ENCODE data around the gene PNMA8C.
"Not testable (repeated sequence)": the region's sequence is repeated elsewhere in the genome, so short reads cannot be mapped to it uniquely, and the experiment has no call there.

The PNMA8C gene

DNA sequence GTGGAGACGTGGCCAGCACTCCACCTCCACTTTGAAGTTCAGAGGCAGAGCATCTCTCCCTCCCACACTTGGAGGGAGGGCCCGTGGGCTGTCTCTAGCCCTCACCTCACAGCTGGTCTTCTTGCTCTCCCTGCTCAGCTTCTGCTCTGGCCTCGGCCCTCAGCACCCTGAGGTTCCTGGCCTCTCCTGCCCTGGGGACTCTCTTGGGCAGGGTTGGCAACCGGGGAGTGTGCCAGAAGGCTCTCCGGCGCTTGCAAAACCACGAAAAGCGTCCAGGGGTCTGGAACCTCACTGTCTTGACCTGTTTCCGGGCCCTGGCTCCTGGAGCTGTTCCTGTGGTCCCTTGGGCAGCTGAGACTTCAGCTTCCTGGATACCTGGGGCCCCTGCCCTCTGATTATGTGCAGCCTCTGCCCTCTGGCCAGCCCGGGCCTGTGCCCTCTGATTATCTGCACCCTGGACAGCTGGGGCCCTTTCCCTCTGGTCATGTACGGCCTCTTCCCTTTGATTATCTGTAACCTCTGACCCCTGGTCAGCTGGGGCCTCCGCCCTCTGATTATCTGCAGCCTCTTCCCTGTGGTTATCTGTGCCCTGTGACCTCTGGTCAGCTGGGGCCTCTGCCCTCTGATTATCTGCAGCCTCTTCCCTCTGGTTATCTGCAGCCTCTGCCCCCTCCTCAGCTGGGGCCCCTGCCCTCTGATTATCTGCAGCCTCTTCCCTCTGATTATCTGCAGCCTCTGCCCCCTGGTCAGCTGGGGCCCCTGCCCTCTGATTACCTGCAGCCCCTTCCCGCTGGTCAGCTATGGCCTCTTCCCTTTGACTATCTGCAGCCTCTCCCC is 17.4 kb downstream of the PNMA8C start:
- DNase-seq (ENCODE audit: low spot score) = no peak

DNA sequence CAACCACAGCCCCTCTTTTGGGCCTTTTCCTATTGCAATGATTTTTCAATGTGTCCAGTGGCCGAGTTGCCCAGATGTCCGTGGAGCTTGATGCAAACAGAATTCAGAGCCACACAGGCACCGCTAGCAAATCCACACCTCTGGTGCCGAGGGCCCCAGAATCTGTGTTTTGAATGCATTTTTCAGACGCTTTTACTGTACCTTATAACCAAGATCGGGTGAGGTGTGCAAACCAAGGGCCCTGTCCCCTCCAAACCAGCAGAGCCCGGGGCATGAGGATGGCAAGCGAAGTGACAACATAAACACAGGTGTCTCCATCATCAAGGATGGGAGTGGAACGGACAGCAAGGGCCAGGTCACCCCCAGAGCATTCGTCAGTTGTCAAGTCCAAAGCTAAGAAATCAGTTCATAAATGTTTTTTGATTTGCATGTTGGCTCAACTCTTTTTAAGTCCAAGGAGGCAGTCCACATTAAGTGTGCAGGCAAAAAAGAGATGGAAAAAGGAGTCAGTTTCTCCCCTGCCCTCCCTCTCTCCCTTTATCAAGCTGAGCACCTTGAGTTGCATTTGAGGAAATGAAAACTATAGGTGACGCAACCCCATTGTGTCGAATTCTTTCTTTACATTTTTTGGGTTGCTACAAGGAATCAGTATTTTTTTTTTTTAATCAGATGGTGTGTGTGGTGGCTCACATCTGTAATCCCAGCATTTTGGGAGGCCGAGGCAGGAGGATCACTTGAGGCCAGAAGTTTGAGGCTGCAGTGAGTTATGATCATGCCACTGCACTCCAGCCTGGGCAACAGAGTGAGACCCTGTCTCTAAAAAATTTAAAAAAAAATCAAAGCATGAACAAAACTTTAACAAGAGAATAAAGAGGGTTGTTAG is 18.3 kb downstream of the PNMA8C start:
- no peak for DNase-seq (ENCODE audit: low spot score)

DNA sequence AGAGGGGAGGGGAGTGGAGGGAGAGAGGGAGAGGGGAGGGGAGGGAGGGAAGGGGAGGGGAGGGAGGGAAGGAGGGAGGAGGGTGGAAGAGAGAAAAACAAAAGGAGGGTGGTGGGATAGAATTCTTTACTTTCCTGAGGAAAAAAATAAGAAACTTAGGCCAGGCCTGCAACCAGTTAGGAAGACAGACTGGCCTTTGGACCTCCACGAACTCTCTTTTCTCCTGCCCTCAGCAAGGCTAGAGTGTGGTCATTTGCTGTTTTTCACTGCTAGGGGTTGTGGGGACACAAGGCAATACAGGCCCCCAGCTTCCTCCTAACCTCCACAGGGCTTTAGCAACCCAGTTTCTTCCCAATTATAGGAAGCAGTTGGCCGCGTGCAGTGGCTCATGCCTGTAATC is 19.5 kb downstream of the PNMA8C start:
- no peak for DNase-seq (ENCODE audit: low spot score)

- no peak for DNase-seq (ENCODE audit: low spot score)
Measured at GRCh38 chr19:46408664-46409039, 20.1 kb downstream of the PNMA8C start.

- no peak for DNase-seq (ENCODE audit: low spot score)
Measured at GRCh38 chr19:46407856-46408663, 20.7 kb downstream of the PNMA8C start.

DNA sequence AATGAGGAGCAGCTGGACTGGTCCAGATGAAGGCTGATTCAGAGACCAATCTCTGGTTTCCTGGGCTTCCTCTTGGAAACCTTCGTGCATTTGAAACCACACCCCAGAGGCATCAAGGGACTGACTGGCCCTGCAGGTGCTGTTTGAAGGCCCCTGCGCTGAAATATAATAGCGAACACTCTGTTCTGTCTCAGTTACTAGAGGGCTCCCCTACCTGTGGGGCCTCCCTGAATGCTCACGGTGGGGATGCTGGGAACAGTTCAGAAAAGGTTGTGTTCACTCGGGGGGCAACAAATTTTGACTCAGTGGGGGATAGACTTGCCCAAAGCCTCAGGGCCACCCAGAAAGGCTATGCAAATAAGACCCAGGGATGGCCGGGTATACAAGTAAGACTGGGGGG is 21.8 kb downstream of the PNMA8C start:
- DNase-seq (ENCODE audit: low spot score) = no peak

GRCh38 chr19:46404753-46405468 is 23.8 kb downstream of the PNMA8C start:
- peak; percentile 44 for DNase-seq (ENCODE audit: low spot score)

GRCh38 chr19:46404055-46404752 is 24.5 kb downstream of the PNMA8C start:
- no peak for DNase-seq (ENCODE audit: low spot score)

GRCh38 chr19:46402725-46403124 is 26.0 kb downstream of the PNMA8C start:
- DNase-seq (ENCODE audit: low spot score) = no peak

DNA sequence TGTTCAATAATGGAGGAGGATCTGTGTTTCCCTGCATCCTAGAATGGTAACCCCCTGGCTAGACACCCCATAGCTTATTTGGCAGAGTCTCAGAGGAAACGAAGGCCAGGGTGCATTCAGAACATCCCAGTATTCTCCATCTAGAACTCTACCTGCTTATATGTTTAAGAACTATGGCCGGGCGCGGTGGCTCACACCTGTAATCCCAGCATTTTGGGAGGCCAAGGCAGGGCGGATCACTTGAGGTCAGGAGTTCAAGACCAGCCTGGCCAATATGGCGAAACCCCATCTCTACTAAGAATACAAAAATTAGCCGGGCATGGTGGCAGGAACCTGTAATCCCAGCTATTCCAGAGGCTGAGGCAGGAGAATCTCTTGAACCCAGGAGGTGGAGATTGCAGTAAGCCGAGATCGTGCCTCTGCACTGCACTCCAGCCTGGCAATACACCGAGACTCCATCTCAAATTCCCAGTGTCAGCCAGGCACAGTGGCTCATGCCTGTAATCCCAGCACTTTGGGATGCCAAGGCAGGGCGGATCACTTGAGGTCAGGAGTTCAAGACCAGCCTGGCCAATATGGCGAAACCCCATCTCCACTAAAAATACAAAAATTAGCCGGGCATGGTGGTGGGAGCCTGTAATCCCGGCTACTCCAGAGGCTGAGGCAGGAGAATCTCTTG is 30.8 kb downstream of the PNMA8C start:
- not testable (repeated sequence) for DNase-seq (ENCODE audit: low spot score)

- no peak for DNase-seq (ENCODE audit: low spot score)
Measured at GRCh38 chr19:46394402-46394797, 34.3 kb downstream of the PNMA8C start.

- DNase-seq (ENCODE audit: low spot score) = no peak
Measured at GRCh38 chr19:46393456-46394401, 35.0 kb downstream of the PNMA8C start.

- DNase-seq (ENCODE audit: low spot score) = no peak
Measured at GRCh38 chr19:46392837-46393236, 35.9 kb downstream of the PNMA8C start.

DNA sequence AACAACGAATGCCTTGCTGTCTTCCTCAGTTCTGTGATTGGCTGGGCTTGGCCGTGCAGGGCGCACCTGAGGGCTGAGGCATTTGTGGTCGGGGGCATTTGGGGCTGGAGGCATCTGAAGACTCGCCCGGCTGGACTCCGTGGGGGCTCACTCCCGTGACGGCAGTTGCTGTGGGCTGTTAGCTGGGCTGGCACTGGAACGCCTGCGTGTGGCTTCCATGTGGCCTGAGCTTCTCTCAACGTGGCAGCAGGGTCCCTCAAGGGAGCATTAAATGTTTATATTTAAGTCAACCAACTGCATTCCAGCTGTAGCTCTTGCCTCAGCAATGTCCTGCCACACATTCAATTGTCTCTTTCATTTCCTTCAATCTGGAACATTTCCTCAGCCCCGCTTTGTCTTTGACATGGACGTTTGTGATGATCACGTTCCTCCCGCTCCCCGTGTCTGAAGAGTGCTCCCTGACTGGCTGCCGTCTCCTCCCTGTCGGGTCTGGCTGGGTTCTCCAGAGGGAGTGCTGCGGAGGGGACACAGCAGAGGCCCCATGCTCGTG is 36.4 kb downstream of the PNMA8C start:
- DNase-seq (ENCODE audit: low spot score) = no peak

DNA sequence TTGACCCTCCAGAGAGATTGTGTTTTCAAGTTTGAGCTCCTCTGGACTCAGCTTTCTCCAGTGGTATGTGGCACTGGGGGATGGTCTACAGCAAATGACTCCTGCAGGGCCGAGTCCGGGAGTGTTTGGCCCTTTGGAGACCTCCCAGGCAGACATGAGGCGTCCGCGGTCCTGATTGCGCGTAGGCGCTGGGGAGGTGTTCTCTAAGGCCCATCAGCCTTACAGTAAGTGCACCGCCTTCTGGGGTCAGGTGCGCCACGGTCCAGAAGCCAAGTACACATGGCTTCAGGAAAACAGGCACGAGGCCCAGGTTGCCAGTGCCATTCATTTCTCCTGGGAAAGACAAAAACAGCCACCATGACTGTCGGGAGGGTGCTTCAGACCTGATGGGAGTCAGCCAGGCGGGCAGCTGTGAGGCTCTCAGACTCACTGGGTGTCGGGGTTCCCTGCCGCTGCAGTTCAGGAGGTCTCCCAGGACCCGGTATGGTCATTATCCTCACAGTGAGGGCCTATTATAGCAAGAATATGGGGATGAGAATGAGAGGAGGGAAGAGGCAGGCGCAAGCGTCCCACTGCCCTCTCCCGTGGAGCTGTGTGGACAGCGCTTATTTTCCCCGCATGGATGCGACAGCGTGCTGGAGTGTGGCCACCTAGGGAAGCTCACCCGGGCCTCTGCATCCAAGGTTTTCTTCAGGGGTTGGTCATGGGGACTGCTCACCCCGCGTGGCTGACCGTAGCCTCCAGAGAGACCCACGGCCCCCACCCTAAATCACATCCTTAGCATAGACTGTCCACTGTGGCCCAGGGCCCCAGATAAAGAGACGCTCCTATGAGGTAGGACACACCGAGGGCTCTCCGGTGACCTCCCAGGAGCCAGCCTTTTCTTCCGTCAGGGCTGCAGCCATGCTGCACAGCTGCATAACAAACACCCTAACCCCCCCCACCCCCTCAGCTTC is 37.2 kb downstream of the PNMA8C start:
- no peak for DNase-seq (ENCODE audit: low spot score)

DNA sequence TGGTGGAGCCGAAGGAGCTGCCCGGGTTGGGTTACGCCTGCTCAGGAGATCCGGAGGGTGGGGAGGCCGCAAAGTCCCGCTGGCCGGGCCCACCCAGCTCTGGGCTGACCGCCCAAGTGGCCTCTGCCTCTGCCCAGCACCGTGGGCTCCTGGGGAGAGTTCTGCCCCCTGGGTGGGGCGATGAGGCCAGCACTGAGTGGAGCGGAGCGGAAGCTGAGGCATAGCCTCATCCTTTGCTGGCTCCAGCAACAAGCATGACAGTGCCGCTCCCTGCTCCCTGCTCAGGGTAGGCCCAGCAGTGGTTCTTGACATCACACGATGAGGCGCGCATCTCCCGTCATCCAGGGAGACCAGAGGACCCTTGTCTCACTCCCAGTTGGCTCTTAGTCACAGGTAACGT is 37.9 kb downstream of the PNMA8C start:
- no peak for DNase-seq (ENCODE audit: low spot score)

DNA sequence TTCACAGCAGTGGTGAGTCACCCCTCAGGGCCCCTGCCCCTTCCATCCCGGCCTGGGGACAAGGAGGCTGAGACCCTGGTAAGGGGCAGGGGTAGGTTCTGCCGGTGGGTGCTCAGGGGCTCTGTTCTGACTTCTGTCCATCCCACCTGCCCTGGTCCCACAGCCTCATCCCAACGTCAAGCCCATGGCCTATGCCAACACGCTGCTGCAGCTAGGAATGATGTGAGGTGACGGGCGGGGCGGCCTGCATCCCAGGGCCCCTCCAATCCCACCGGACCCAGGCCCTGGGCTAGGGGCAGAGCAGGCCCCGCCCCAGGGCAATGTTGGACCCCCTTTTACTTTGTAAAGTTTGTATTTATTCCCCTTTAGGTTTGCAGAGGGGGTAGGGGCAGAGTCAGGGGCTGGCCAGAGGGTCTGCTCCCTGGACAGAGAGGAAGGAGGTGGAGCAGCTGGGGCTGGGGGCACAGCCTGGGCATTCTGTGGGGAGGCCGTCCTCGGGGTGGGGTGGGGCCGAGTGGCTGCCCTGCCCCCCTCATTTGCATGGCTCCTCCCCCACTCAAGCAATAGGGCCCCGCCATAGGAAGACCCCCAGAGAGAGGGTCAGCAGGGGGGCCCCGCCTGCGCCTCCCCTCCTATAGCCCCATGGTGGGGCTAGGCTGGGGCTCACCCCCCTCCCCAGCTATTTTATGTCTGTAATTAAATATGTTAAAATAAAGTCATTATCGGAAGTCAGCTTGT is 38.4 kb downstream of the PNMA8C start:
- DNase-seq (ENCODE audit: low spot score) = peak; percentile 52
